Fibroblast of gingiva (primary cell): ENCODE data around the gene NXF2.
"Not testable (repeated sequence)": the region's sequence is repeated elsewhere in the genome, so short reads cannot be mapped to it uniquely, and the experiment has no call there.

Experiments
- DNase-seq: peaks from one replicate; pipeline ENCODE4 v3.0.0-alpha.2; 2011; ENCODE audit warnings: low read depth

The NXF2 gene, protein sequence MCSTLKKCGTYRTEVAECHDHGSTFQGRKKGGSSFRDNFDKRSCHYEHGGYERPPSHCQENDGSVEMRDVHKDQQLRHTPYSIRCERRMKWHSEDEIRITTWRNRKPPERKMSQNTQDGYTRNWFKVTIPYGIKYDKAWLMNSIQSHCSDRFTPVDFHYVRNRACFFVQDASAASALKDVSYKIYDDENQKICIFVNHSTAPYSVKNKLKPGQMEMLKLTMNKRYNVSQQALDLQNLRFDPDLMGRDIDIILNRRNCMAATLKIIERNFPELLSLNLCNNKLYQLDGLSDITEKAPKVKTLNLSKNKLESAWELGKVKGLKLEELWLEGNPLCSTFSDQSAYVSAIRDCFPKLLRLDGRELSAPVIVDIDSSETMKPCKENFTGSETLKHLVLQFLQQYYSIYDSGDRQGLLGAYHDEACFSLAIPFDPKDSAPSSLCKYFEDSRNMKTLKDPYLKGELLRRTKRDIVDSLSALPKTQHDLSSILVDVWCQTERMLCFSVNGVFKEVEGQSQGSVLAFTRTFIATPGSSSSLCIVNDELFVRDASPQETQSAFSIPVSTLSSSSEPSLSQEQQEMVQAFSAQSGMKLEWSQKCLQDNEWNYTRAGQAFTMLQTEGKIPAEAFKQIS

DNA sequence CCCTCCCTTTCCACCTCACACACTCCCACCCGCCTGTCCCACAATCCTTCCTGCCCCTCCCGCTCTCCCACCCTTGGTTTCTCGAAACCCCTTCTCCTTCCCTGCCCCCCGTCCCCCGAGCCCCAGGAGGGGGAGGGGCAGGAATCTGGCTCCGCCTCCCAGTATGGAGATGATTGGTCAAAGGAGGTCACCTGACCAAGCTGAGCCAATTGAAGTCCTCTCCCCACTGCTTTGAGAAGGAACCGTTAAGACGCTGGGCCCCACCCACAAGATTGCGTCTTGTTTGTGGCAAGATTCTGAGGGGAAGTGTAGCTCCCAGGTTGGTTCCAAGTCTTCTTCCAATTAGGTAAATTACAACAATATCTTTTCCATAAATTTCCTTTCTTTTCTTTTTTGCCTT lies at the start of gene NXF2:
Gene NXF2 (plus strand): TSS at position 275 of the 400 bp plus-strand sequence. CDS start 59,912 bp downstream, outside the sequence.
- not testable (repeated sequence) for DNase-seq

DNA sequence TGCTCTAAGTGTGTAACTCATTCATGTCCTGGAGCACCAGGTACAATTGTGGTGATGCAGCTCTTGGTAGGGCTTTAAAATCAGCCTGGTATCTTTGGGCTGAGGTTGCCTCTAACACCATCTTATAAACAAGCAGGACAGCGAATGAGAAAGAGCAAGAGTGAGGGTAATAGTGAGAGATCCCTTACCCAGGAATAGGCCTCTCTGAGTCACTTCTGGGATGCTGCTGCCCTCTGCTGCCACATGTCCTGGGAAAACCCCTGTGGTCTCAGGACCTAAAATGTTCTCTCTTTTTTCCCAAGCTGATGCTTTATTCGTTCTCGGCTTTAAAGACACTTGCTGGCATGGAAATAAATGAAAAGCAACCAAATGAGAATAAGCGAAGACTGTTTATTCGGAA lies 39.0 kb upstream of the NXF2 start:
- DNase-seq, result not testable (repeated sequence)

DNA sequence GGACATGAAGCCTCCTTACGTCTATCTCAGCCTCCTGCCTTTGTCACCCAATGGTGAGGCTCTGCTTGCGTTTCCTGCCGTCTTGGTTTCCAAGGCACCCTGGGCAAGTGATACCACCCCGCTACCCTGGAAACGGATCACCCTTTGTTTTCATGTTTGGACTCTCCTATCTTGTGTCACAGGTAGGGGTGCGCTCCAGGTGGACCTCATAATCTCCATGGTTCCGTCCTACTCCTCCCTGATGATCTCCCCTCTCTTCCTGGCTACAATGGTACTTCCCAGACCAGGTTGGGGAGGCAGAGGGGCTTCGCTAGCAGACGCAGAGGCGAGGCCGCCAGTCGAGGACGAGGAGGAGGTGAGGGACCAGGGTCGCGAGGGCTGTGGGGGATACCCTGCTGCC lies 32.0 kb upstream of the NXF2 start, which contains the start of gene TCP11X1:
Gene TCP11X1 (plus strand): TSS at position 316 of the 400 bp plus-strand sequence.
- not testable (repeated sequence) for DNase-seq

DNA sequence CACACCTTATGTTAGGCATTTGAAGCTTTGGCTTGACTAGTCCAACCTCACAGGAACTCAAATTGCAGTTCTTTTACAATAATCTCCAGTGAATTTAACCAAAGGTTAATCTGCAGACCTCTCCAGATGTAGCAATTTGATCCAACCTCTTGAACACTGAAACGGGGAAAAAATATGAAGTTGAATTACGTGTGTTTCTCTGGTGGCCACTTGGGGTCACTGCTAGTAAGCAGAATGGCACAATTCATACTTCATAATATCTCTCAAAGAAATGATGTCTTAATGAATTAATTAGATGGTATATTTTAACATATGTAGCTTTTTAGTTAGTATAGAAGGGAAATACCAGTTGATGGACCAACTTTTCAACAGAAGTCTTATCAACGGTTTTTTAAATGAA lies 30.5 kb upstream of the NXF2 start:
- DNase-seq, result not testable (repeated sequence)

DNA sequence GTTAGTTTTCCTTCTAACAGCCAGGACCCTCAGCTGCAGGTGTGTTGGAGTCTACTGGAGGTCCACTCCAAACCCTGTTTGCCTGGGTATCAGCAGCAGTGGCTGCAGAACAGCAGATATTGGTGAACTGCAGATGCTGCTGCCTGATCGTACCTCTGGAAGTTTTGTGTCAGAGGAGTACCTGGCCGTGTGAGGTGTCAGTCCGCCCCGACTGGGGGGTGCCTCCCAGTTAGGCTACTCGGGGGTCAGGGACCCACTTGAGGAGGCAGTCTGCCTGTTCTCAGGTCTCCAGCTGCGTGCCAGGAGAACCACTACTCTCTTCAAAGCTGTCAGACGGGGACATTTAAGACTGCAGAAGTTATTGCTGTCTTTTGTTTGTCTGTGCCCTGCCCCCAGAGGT lies 11.3 kb upstream of the NXF2 start:
- not testable (repeated sequence) for DNase-seq

DNA sequence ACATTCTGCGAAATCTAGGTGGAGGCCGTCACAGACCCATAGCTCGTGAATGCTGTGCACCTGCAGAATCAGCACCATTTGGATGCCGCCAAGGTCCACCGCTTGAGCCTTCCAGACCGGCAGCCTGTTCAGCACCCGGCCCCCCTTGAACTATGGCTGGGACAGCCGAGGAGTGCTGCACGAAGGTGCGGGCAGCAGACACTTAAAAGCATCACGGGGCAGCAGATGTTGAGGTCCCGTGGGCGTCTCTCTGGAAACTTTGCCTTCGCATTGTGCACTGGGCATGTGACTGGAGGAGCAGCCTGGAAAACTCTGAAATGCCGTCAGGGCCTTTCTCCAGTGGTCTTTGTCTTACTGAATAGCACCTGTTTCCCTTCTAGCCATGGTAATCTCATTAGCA lies 6.7 kb upstream of the NXF2 start:
- DNase-seq, result not testable (repeated sequence)

DNA sequence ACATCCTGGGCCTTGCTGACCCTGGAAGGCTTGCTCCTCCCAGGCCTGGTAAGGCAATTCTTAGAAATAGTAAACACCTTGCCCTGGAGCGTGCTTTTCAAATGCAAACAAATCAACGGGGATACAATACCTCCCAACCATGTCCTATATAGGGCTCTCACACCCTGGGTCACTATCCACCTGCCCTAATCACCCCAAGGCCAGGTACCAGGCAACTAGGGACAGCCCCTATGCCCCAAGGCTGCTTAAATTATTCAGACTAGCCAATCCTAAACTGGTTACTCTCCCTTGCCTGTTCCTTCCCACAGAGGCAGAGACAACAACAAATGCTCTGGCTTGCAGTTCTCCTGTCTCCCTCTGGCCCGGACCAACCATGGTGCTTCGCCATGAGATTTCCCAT lies 25.3 kb downstream of the NXF2 start:
- not testable (repeated sequence) for DNase-seq

DNA sequence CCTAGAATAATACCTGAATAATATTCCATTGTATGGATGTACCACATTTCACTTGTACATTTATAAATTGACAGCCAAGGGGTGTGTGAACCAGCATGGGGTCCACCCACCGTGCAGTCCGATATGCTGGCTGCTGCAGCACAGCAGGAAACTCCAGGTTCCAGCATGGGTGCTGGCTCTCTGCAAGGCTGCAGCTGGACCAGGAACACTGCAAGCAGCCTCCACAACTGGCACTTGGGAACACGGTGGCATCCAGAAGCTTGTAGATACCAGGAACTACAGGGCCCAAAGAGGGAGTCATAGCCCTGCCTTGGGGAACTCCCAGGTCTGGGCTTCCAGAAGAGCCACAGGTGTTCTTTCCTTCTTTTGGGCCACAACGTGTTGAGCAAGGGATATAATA lies 91.2 kb downstream of the NXF2 start:
- DNase-seq, result no peak

DNA sequence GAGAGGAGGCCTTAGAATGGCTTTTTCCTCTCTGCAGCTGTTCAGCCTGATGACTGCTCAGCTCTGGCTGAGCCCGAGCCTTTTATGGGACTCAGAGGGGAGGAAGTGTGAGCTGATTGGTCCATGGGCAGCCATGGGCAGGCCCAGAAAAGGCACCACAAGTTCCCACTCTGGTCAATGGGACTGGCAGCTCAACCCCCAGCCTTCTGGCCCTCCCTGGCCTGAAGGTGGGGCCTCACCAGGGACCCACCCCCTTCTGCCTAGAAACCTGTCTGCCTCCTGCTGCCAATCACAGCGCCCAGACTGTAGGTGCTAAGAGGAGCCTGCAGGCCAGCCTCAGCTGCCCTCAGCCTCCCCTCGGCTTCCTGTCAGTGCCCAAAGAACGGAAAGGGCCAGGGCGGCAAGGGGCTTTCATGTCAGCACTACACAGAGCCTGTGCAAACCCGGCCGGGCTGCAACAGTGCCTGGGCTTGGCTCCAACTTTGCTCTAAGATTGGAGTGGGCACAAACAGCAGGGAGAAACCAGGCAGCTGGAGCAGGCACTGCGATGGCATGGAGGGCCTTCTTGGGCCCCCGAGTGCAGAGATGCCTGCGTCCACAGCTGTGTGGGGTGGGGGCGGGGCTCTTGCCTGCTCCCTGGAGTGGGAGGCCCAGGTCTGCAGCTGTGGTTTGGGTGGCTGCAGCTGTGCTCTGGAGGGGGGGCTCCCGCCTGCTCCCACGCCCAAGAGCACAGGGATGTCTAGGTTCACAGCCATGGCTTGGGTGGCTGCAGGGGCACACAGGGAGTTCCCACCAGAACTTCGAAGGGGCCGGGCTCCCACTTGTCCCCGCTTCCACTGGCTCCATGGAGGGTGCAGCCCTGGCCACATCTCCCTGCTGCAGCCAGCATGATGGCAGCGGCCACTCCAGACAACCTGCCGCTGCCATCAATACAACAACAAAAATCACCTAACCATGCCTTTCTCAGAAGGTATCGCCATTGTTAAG lies 92.6 kb downstream of the NXF2 start:
- no peak for DNase-seq

DNA sequence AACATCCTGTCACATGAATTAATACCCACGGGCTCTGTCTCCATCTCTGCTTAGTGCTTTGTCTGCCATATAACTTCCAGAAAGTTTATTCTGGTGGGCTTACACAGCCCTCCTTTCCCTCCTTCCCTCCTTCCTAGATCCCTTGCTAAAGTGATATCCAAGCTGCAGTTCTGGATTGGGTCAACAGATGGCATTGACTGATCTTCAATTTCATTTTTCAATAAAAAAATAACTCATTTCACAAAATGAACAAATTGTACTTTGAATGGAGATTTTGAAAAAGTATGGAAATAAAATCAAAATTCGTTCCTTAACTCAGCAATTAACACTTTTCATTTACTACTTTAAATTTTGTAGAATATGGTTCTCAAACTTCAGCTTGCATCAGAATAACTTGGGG lies 94.9 kb downstream of the NXF2 start:
- DNase-seq, result no peak

DNA sequence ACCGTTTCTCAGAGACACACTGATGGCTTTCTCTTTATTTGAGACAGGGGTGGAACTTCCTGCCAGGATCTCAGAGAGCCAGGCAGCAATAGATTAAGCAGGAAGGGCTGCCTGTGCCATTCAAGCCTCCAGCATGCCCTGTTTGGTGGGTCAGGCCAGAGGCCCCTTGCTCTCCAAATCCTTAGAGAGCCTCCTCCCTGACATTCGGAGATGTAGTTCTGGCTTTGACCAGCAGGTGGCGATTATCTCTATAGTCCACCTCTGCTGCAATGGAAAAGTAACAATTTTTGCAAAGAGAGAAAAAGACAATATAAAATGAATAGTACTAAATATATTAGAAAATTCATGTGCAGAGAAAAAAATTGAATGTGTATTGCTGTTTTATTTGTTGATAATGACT lies 98.9 kb downstream of the NXF2 start:
- peak; percentile 2 for DNase-seq
